Breast epithelium (tissue), 4 donors: Measurements from ENCODE around the gene APBA1. TPM values are rescaled to one million over a fixed set of nuclear protein-coding genes. Genes with fewer than 3 reads are reported as not detected.
A peak's percentile ranks its signal among the peaks of the same experiment; 100 is the strongest.

Source experiments
- DNase-seq, 2 donors: peaks; one replicate each; pipeline ENCODE4 v3.0.0-alpha.2; 2019; ENCODE audit warnings: low spot score in 2 of 2
- H3K27ac ChIP-seq, 2 donors: fragments of 200-600 bp; sonication (generic) in 1 of 2; one replicate each; pipeline ENCODE4 v1.5.1; 2016 to 2019; ENCODE audit warnings: mild to moderate bottlenecking in 1 of 2
- H3K27me3 ChIP-seq, 2 donors: fragments of 200-600 bp; sonication (generic) in 1 of 2; one replicate each; pipeline versions ENCODE4 v1.5.1 to v1.6.0; 2017 to 2019; ENCODE audit warnings: control low read depth in 1 of 2, mild to moderate bottlenecking in 1 of 2
- H3K36me3 ChIP-seq: fragments of 200-600 bp; one replicate; pipeline ENCODE4 v1.5.1; 2019
- H3K4me1 ChIP-seq, 2 donors: fragments of 200-600 bp; sonication (generic); one replicate each; pipeline ENCODE4 v1.5.1; 2016 to 2019; ENCODE audit warnings: control low read depth in 1 of 2
- H3K4me3 ChIP-seq, 3 donors: fragments of 200-600 bp; sonication (generic); 1 replicate in 2 of 3; 2 replicates in 1 of 3; pipeline ENCODE4 v1.5.1; 2016 to 2019; ENCODE audit warnings: mild to moderate bottlenecking in 3 of 3, moderate library complexity in 2 of 3
- H3K9me3 ChIP-seq, 2 donors: fragments of 200-600 bp; sonication (generic) in 1 of 2; one replicate each; pipeline ENCODE4 v1.5.1; 2016 to 2019; ENCODE audit warnings: control low read depth in 1 of 2
- CTCF ChIP-seq, 3 donors: fragments of 450-650 bp; IDR thresholded peaks; one replicate each; pipeline ENCODE4 v1.5.1; 2016 to 2017; ENCODE audit warnings: antibody characterized with exemption in 3 of 3, mild to moderate bottlenecking in 3 of 3, moderate library complexity in 3 of 3
- POLR2A ChIP-seq: fragments of 450-650 bp; IDR thresholded peaks from one replicate; pipeline ENCODE4 v1.6.1; 2016; ENCODE audit warnings: antibody characterized with exemption, mild to moderate bottlenecking, moderate library complexity
- POLR2AphosphoS5 ChIP-seq, 3 donors: sonication (generic); formaldehyde crosslinking; IDR thresholded peaks; one replicate each; pipeline ENCODE4 v1.6.1; 2017; ENCODE audit warnings: antibody characterized with exemption in 3 of 3
- intact Hi-C: fragments of 100-400 bp; cut with DNase I; formaldehyde crosslinking; loops from one replicate; pipeline ENCODE4 v1.15.1; 2023; ENCODE audit warnings: low total_unique reads
- total RNA-seq, 3 donors: library from RNA; depleted of rRNA; stranded (reverse); fragments of >200 nt; gene quantifications; one replicate each; pipeline ENCODE4 v1.1.0, GENCODE V29; 2016

APBA1 gene
- total RNA-seq, 3 donors from 2014 or later = 6.9 to 8.0 (median 7.8) TPM

DNA sequence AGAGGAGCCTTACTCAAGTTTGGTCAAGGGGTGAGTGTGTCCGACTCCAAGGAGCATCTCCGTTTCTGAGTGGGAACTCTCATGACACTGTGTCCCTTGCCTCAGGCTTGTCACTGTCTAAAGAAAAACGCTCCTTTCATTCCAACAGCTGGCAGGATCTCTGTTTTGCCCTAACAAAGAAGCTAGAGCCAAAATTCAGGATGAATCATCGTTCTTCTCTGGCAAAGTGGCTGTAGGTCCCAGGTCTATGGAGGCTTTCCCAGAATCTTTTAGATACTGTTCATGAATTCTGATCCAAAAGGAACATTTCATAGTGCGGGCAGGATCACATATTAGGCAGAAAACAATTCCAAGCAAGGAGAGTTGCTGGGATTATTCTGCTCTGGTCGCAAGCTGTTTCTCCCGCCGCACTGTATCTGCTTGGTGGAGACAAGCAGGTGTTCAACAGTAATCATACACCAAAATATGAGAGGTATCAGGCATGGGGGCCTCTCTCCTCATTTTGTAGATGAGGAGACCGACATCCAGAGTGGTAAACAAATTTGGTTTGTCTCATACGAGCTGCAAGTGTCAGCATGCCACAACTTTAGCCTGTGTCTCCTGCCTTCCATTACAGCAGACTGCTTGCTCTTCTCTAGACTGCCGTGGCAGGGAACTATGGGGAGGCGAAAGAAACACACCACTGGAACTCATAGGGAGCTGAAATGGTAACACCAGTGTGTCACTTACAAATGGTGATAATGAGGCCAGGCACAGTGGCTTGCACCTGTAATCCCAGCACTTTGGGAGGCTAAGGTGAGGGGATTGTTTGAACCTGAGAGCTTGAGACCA is 274.6 kb downstream of the APBA1 start:
- DNase-seq = peak in 1 of 2 donors; percentile 86
- TF ChIP-seq CTCF (IDR thresholded peaks at IDR 0.05) (no peak), POLR2A (peak; percentile 26), POLR2AphosphoS5 (IDR thresholded peaks at IDR 0.05) (peak in 1 of 3 donors; percentile 59)
- Histone ChIP-seq H3K9me3 (peaks cover 0 to 4% of the 10 kb centered on the region in 2 donors), H3K36me3 (no peaks in the 10 kb centered on the region), H3K27ac (peak overlapping the region; percentile 84 to 88), H3K4me1 (peaks cover 0 to 4% of the 10 kb centered on the region in 2 donors), H3K4me3 (peak overlapping the region in 1 of 3 donors; percentile 16), H3K27me3 (no peaks in the 10 kb centered on the region)
- intact Hi-C loops = loop anchor here (2.0 kb wide), 1 partner anchor 63 kb away; no protein-coding TSS in a partner anchor

DNA sequence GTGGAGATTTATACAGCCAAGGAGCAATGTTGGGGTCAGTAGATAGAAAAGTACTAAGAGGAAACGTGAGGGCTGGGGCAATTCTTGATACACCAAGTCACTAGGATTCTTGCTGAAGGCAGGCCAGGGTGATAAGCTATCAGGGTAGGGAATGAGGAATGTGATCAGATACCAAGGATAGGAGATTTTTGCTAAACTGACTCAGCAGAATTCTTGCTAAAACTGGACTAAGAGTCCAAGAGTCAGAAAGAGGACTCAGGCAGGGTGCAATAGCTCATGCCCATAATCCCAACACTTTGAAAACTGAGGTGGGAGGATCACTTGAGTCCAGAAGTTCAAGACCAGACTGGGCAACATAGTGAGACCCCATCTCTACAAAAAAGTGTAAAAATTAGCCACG is 275.4 kb downstream of the APBA1 start:
- H3K4me1 ChIP-seq = peaks cover 0 to 12% of the 10 kb centered on the region in 2 donors
- H3K27me3 ChIP-seq = no peaks in the 10 kb centered on the region
- intact Hi-C loops = loop anchor here (2.0 kb wide), 1 partner anchor 62 kb away; no protein-coding TSS in a partner anchor
- no peaks in the 10 kb centered on the region for H3K36me3 ChIP-seq
- peak overlapping the region; percentile 84 to 87 for H3K27ac ChIP-seq
- DNase-seq = no peak
- no peak overlapping the region for H3K4me3 ChIP-seq
- no peak for TF ChIP-seq POLR2A
- no peak for TF ChIP-seq POLR2AphosphoS5 (IDR thresholded peaks at IDR 0.05)
- no peak for TF ChIP-seq CTCF (IDR thresholded peaks at IDR 0.05)
- H3K9me3 ChIP-seq = peaks cover 0 to 4% of the 10 kb centered on the region in 2 donors

DNA sequence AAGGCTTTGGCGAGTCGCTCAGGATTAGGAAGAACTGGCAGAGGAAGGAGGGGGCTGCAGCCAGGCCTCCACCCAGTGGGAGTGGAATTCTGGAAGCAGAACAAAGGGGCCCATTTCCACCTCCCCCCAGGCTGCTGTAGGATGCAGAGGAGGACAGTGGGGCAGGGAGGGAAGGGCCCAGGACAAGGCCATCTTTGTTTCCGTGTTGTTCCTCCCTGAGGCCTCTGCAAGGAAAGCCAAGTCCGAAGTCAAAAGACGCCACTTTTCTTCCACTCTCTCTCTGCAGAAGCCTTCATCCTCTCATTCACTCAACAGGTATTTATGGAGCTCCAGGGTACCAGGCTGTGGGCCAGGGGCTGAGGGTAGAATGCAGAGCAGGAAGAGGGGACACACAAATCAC is 276.5 kb downstream of the APBA1 start:
- Histone ChIP-seq H3K27ac (peak overlapping the region; percentile 84 to 87), H3K27me3 (no peaks in the 10 kb centered on the region), H3K9me3 (no peaks in the 10 kb centered on the region), H3K36me3 (no peaks in the 10 kb centered on the region), H3K4me1 (peaks cover 0 to 14% of the 10 kb centered on the region in 2 donors), H3K4me3 (no peak overlapping the region)
- intact Hi-C loops = loop anchor here (1.0 to 2.0 kb wide), 2 partner anchors 20 to 61 kb away; no protein-coding TSS in a partner anchor
- peak in 1 of 2 donors; percentile 91 for DNase-seq
- TF ChIP-seq POLR2AphosphoS5 (IDR thresholded peaks at IDR 0.05) = peak in 2 of 3 donors; percentile 26 to 63
- no peak for TF ChIP-seq POLR2A

DNA sequence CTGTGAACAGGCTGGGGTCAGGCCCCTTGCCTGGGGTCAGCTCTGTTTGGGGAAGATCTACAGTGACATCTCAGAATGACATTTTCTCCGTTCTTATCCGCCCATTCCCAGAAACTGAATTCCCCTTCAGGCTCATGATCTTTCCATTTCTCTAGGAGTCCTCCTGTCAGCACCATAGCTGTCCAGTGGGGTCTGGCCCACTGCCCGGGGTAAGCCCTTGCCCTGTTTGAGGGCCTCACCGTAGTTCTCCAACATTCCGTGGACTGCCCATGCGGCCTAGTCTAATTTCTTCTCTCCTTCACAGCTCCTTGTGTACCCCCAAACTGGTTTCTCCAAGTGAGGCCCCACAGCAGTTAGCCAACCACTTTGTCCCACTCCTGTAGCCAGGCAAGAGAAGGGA is 278.7 kb downstream of the APBA1 start:
- DNase-seq = no peak
- TF ChIP-seq CTCF (IDR thresholded peaks at IDR 0.05) (no peak), POLR2A (no peak), POLR2AphosphoS5 (IDR thresholded peaks at IDR 0.05) (no peak)
- intact Hi-C loops = no loop called here
- no peaks in the 10 kb centered on the region for H3K9me3 ChIP-seq
- no peaks in the 10 kb centered on the region for H3K27me3 ChIP-seq
- no peak overlapping the region for H3K4me3 ChIP-seq
- H3K27ac ChIP-seq = peak overlapping the region; percentile 0 to 36
- H3K36me3 ChIP-seq = no peaks in the 10 kb centered on the region
- H3K4me1 ChIP-seq = peaks cover 0 to 14% of the 10 kb centered on the region in 2 donors

- no peaks in the 10 kb centered on the region for H3K9me3 ChIP-seq
- no peaks in the 10 kb centered on the region for H3K27me3 ChIP-seq
- intact Hi-C loops = no loop called here
- peaks cover 0 to 14% of the 10 kb centered on the region in 2 donors for H3K4me1 ChIP-seq
- peak overlapping the region; percentile 36 to 50 for H3K27ac ChIP-seq
- no peak overlapping the region for H3K4me3 ChIP-seq
- TF ChIP-seq POLR2AphosphoS5 (IDR thresholded peaks at IDR 0.05) = no peak
- TF ChIP-seq POLR2A = no peak
- no peak for TF ChIP-seq CTCF (IDR thresholded peaks at IDR 0.05)
- DNase-seq = no peak
- no peaks in the 10 kb centered on the region for H3K36me3 ChIP-seq
Measured at GRCh38 chr9:69392826-69393225, 279.3 kb downstream of the APBA1 start.
